Liver (tissue), 3 donors: ENCODE data around the gene PITHD1.

Experiments
- FOXA2 ChIP-seq: IDR thresholded peaks from 2 replicates; pipeline ENCODE4 v1.6.1; 2016; ENCODE audit warnings: antibody characterized with exemption
- HNF4A ChIP-seq, 2 donors: conservative IDR thresholded peaks; 2 replicates each; pipeline ENCODE4 v1.6.1; 2016; ENCODE audit warnings: antibody characterized with exemption in 2 of 2, mild to moderate bottlenecking in 2 of 2
- JUND ChIP-seq, 2 donors: IDR thresholded peaks; 2 replicates each; pipeline ENCODE4 v1.6.1; 2016; ENCODE audit warnings: antibody characterized with exemption in 2 of 2
- MAX ChIP-seq: IDR thresholded peaks from 2 replicates; pipeline ENCODE4 v1.6.1; 2016; ENCODE audit warnings: antibody characterized with exemption
- NR2F2 ChIP-seq: IDR thresholded peaks from 2 replicates; pipeline ENCODE4 v1.6.1; 2016; ENCODE audit warnings: antibody characterized with exemption
- RXRA ChIP-seq, 2 donors: IDR thresholded peaks; 2 replicates each; pipeline ENCODE4 v1.6.1; 2017 to 2018; ENCODE audit warnings: antibody characterized with exemption in 2 of 2, mild to moderate bottlenecking in 1 of 2
- TAF1 ChIP-seq: conservative IDR thresholded peaks from 2 replicates; pipeline ENCODE4 v1.6.1; 2016; ENCODE audit warnings: antibody characterized with exemption, mild to moderate bottlenecking
- TF ChIP-seq, protein P1 (sequence below): fragments of 150-350 bp; IDR thresholded peaks from 2 replicates; pipeline ENCODE4 v1.5.1; 2017; ENCODE audit warnings: improper control_type of control experiment, low read depth, low read length; ENCODE audit not compliant: missing input control
- TF ChIP-seq, protein P2 (sequence below): IDR thresholded peaks from 2 replicates; pipeline ENCODE4 v1.6.1; 2016; ENCODE audit warnings: antibody characterized with exemption, mild to moderate bottlenecking
- donor health status: healthy.
- donor health status: healthy.

DNA sequence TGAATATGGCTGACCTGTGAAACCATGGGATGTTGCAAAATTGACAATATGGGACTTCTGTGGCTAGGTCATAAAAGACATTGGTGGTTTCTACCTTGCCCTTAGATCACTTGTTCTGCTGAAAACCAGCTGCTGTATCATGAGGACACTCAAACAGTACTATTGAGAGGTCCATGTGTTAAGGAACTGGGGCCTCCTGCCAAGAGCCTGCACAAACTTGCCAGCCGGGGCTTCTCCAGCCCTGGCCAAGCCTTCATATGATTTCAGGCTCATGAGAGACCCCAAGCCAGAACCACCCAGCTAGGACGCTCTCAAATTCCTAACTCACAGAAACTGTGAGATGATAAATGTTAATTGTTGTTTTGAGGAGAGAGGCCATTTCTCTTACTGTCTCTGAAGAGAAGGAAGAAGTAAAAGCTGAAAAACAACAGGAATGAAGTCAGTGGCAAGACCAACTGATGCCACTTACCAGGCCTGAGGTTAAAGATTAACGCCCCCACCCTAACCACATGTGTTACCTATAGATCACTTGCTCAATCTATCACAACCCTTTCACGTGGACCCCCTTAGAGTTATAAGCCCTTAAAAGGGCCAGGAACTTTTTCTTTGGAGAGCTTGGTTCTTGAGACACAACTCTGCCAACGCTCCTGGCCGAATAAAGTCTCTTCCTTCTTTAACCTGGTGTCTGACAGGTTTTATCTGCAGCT lies 3.9 kb upstream of the PITHD1 start:
- TF ChIP-seq, protein P1, sequence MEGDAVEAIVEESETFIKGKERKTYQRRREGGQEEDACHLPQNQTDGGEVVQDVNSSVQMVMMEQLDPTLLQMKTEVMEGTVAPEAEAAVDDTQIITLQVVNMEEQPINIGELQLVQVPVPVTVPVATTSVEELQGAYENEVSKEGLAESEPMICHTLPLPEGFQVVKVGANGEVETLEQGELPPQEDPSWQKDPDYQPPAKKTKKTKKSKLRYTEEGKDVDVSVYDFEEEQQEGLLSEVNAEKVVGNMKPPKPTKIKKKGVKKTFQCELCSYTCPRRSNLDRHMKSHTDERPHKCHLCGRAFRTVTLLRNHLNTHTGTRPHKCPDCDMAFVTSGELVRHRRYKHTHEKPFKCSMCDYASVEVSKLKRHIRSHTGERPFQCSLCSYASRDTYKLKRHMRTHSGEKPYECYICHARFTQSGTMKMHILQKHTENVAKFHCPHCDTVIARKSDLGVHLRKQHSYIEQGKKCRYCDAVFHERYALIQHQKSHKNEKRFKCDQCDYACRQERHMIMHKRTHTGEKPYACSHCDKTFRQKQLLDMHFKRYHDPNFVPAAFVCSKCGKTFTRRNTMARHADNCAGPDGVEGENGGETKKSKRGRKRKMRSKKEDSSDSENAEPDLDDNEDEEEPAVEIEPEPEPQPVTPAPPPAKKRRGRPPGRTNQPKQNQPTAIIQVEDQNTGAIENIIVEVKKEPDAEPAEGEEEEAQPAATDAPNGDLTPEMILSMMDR, result no peak
- TF ChIP-seq NR2F2, result no peak
- no peak for TF ChIP-seq RXRA (IDR thresholded peaks at IDR 0.05)
- TF ChIP-seq TAF1, result no peak
- no peak for TF ChIP-seq MAX
- no peak for TF ChIP-seq JUND (IDR thresholded peaks at IDR 0.05)
- no peak for TF ChIP-seq HNF4A (conservative IDR thresholded peaks at IDR 0.05)
- TF ChIP-seq, protein P2, sequence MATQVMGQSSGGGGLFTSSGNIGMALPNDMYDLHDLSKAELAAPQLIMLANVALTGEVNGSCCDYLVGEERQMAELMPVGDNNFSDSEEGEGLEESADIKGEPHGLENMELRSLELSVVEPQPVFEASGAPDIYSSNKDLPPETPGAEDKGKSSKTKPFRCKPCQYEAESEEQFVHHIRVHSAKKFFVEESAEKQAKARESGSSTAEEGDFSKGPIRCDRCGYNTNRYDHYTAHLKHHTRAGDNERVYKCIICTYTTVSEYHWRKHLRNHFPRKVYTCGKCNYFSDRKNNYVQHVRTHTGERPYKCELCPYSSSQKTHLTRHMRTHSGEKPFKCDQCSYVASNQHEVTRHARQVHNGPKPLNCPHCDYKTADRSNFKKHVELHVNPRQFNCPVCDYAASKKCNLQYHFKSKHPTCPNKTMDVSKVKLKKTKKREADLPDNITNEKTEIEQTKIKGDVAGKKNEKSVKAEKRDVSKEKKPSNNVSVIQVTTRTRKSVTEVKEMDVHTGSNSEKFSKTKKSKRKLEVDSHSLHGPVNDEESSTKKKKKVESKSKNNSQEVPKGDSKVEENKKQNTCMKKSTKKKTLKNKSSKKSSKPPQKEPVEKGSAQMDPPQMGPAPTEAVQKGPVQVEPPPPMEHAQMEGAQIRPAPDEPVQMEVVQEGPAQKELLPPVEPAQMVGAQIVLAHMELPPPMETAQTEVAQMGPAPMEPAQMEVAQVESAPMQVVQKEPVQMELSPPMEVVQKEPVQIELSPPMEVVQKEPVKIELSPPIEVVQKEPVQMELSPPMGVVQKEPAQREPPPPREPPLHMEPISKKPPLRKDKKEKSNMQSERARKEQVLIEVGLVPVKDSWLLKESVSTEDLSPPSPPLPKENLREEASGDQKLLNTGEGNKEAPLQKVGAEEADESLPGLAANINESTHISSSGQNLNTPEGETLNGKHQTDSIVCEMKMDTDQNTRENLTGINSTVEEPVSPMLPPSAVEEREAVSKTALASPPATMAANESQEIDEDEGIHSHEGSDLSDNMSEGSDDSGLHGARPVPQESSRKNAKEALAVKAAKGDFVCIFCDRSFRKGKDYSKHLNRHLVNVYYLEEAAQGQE, result no peak
- no peak for TF ChIP-seq FOXA2
